Lung microvascular endothelial cell (primary cell): ENCODE results near the gene DLG1. TPM values are rescaled to one million over a fixed set of nuclear protein-coding genes. Genes with fewer than 3 reads are reported as not detected.

Experiments used
- DNase-seq, 2 donors: peaks; one replicate each; pipeline versions ENCODE4 v3.0.0 to v3.0.0-alpha.2; 2010; ENCODE audit warnings: low read depth in 2 of 2
- total RNA-seq: library from RNA; depleted of rRNA; stranded (reverse); fragments of >200 nt; gene quantifications from 2 replicates; pipeline ENCODE4 v1.2.1, GENCODE V29; 2014

DLG1 gene
- total RNA-seq, 1 donor from 2014 or later: 80.2 TPM

- no peak for DNase-seq
These were observed 279.4 kb downstream of the DLG1 start for GRCh38 chr3:197019021-197019420.

- DNase-seq: no peak
These were observed 281.4 kb downstream of the DLG1 start for GRCh38 chr3:197017003-197017402.

GRCh38 chr3:197015790-197016736, 282.3 kb downstream of the DLG1 start:
- DNase-seq: no peak

GRCh38 chr3:197014942-197015575, 283.4 kb downstream of the DLG1 start:
- DNase-seq: no peak

- no peak for DNase-seq
These were observed 284.4 kb downstream of the DLG1 start for GRCh38 chr3:197014024-197014423.

GRCh38 chr3:197012540-197012883, 285.9 kb downstream of the DLG1 start:
- no peak for DNase-seq

GRCh38 chr3:197011780-197012539, 286.5 kb downstream of the DLG1 start:
- DNase-seq: no peak

- no peak for DNase-seq
These were observed 287.7 kb downstream of the DLG1 start for GRCh38 chr3:197010556-197011351.

GRCh38 chr3:197009532-197010019, 288.8 kb downstream of the DLG1 start:
- DNase-seq: no peak

GRCh38 chr3:197008436-197009209, 289.8 kb downstream of the DLG1 start:
- no peak for DNase-seq

- no peak for DNase-seq
These were observed 290.5 kb downstream of the DLG1 start for GRCh38 chr3:197007953-197008352.

GRCh38 chr3:197007296-197007940, 291.0 kb downstream of the DLG1 start:
- DNase-seq: no peak

GRCh38 chr3:197006860-197007259, 291.6 kb downstream of the DLG1 start:
- no peak for DNase-seq

- no peak for DNase-seq
These were observed 292.0 kb downstream of the DLG1 start for GRCh38 chr3:197006446-197006845.

- DNase-seq: no peak
These were observed 294.7 kb downstream of the DLG1 start for GRCh38 chr3:197003461-197004385.

- peak; percentile 63 to 75 for DNase-seq
These were observed 295.5 kb downstream of the DLG1 start for GRCh38 chr3:197002701-197003454.

GRCh38 chr3:197001972-197002700, 296.3 kb downstream of the DLG1 start:
- DNase-seq: no peak
